ENCODE data around the gene CELF2. TPM values are rescaled to one million over a fixed set of nuclear protein-coding genes. Genes with fewer than 3 reads are reported as not detected.
"Not testable (repeated sequence)": the region's sequence is repeated elsewhere in the genome, so short reads cannot be mapped to it uniquely, and the experiment has no call there.

The CELF2 gene
- total and polyA plus RNA-seq, 9 of the 15 experiments (the other 6 are each of a cell fraction or from before 2014, with no cell fraction given) = 4.0 to 20.3 (median 11.1) TPM

GRCh38 chr10:10996966-10997620, 20.6 kb upstream of the CELF2 start (continued):
- TF ChIP-seq RBM39 (optimal IDR thresholded peaks at IDR 0.05; ENCODE audit: low read depth, low read length) (no peak), ZFP36 (IDR thresholded peaks at IDR 0.05; ENCODE audit: low read depth, low read length, partially characterized antibody) (no peak), FOXK1 (CRISPR knock-in tag; IDR thresholded peaks at IDR 0.05; ENCODE audit: borderline replicate concordance) (no peak), DPF2 (IDR thresholded peaks at IDR 0.05) (no peak), DNMT1 (IDR thresholded peaks at IDR 0.05) (no peak)

GRCh38 chr10:10999501-10999900, 18.2 kb upstream of the CELF2 start:
- H3K9me3 ChIP-seq (replicated peaks; ENCODE audit: control insufficient read depth, insufficient read depth, low read depth, low read length); BruUV-seq (replicated peaks); ATAC-seq; H3K4me1 ChIP-seq (replicated peaks in 1 of 2; ENCODE audit: control insufficient read depth in 2 of 2, insufficient read depth in 2 of 2, low read length in 2 of 2); intact Hi-C loops (cut with micrococcal nuclease); H3K27ac ChIP-seq (ENCODE audit: extremely low read depth, low read depth, low read length); H3K4me2 ChIP-seq (ENCODE audit: insufficient read depth, low read length); in situ Hi-C loops (cut with MboI); H3K9ac ChIP-seq (ENCODE audit: insufficient read depth in 1 of 2, low read depth in 2 of 2, low read length in 2 of 2); H3K4me3 ChIP-seq; H4K20me1 ChIP-seq (replicated peaks; ENCODE audit: control insufficient read depth, insufficient read depth, low read length); CTCF ChIA-PET (ENCODE audit: low intra/inter-chr PET ratio); H2AFZ ChIP-seq (ENCODE audit: low read depth, low read length); DNase-seq (ENCODE audit: extremely low read depth in 1 of 4, low spot score in 3 of 4); FAIRE-seq; H3K9me1 ChIP-seq (ENCODE audit: control insufficient read depth, insufficient read depth, low read length); H3K27me3 ChIP-seq (ENCODE audit: control insufficient read depth in 2 of 2, insufficient read depth in 2 of 2, low read length in 2 of 2); H3K79me2 ChIP-seq (ENCODE audit: control insufficient read depth, insufficient read depth, low read length); H3K36me3 ChIP-seq (ENCODE audit: control insufficient read depth, insufficient read depth, low read length): not testable (repeated sequence)
- TF ChIP-seq TFE3 (CRISPR knock-in tag; IDR thresholded peaks at IDR 0.05) (peak; percentile 76), USF2 (CRISPR knock-in tag; IDR thresholded peaks at IDR 0.05) (0 out of 2 replicates have a peak, but pooled peaks have one; percentile 20)
- WGBS (ENCODE audit: insufficient coverage, low coverage, missing lambda C conversion rate) = 2% methylated on average over 4 of the region's 4 CpGs
- POLR2A ChIA-PET = interaction anchor here (0.6 kb wide), 1 partner anchor 478 kb away, joined by 3 read pairs; no protein-coding TSS in a partner anchor

All from K562 (cell line).